Measurements from ENCODE around the gene SYTL2.

DNA sequence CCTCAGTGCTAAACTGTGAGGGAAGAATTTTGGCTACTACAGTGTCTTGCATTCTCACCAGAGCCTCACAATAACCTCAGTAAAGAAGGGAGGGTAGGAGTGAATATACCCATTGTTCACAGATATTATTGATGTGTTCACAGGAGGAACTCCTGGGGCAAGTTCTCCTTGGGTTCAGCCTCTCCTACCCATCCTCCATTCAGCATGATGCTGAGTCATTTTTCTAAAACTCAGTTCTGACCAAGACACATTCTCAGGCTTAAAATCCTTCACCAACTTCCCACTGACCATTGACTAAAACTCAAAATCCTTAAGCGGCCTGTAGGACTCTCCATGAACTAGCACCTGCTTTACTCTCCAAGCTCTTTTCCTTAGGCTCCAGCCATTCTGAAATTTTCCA is 48.7 kb downstream of the SYTL2 start:
- TF ChIP-seq, protein P1, sequence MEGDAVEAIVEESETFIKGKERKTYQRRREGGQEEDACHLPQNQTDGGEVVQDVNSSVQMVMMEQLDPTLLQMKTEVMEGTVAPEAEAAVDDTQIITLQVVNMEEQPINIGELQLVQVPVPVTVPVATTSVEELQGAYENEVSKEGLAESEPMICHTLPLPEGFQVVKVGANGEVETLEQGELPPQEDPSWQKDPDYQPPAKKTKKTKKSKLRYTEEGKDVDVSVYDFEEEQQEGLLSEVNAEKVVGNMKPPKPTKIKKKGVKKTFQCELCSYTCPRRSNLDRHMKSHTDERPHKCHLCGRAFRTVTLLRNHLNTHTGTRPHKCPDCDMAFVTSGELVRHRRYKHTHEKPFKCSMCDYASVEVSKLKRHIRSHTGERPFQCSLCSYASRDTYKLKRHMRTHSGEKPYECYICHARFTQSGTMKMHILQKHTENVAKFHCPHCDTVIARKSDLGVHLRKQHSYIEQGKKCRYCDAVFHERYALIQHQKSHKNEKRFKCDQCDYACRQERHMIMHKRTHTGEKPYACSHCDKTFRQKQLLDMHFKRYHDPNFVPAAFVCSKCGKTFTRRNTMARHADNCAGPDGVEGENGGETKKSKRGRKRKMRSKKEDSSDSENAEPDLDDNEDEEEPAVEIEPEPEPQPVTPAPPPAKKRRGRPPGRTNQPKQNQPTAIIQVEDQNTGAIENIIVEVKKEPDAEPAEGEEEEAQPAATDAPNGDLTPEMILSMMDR (conservative IDR thresholded peaks at IDR 0.05 in 1 of 2, IDR thresholded peaks at IDR 0.05 in 1 of 2; ENCODE audit: low read depth in 1 of 2, low read length in 2 of 2): no peak
- no peak for TF ChIP-seq EZH2 (IDR thresholded peaks at IDR 0.05; ENCODE audit: low read length, missing control alignments)
